ENCODE results near the gene PSMB9.

- TF ChIP-seq POLR2A (IDR thresholded peaks at IDR 0.05) (no peak), CTCF (IDR thresholded peaks at IDR 0.05) (no peak), EP300 (IDR thresholded peaks at IDR 0.05) (no peak)
Measured at GRCh38 chr6:32833664-32834063, 20.3 kb upstream of the PSMB9 start.
